ENCODE data around the gene TRAF3. TPM values are rescaled to one million over a fixed set of nuclear protein-coding genes. Genes with fewer than 3 reads are reported as not detected.
A peak's percentile ranks its signal among the peaks of the same experiment; 100 is the strongest.

Gene TRAF3
- total RNA-seq, 1 experiment from 2014 or later, result 37.6 TPM

- CTCF ChIA-PET, result no interaction called here
These were observed 46.3 kb downstream of the TRAF3 start for GRCh38 chr14:102823546-102823945.

GRCh38 chr14:102824832-102825231, 47.6 kb downstream of the TRAF3 start:
- no TSS peak for BruUV-seq (replicated peaks)
- Histone ChIP-seq H3K4me1 (ENCODE audit: control insufficient read depth, insufficient read depth, low read length) (peaks cover 8% of the 10 kb centered on the region), H3K9me3 (ENCODE audit: control insufficient read depth, insufficient read depth, low read depth, low read length) (no peaks in the 10 kb centered on the region), H3K27ac (ENCODE audit: low read length) (no peak overlapping the region), H3K27me3 (ENCODE audit: control insufficient read depth, insufficient read depth, low read length) (no peaks in the 10 kb centered on the region), H3K4me3 (ENCODE audit: low read depth in 2 of 2, low read length in 2 of 2) (no peak overlapping the region), H3K36me3 (ENCODE audit: control insufficient read depth, insufficient read depth, low read length) (no peaks in the 10 kb centered on the region)
- ChIA-PET POLR2A (no interaction called here), CTCF (no interaction called here)
- TF ChIP-seq REST (IDR thresholded peaks at IDR 0.05; ENCODE audit: insufficient read depth in 1 of 2, low read depth in 2 of 2, low read length in 1 of 2) (no peak), SIN3A (IDR thresholded peaks at IDR 0.05; ENCODE audit: borderline replicate concordance, insufficient read depth, low read depth, low read length) (no peak), TCF7L2 (IDR thresholded peaks at IDR 0.05; ENCODE audit: low read depth, low read length) (no peak), CTCF (IDR thresholded peaks at IDR 0.05) (no peak), POLR2AphosphoS5 (IDR thresholded peaks at IDR 0.05; ENCODE audit: low read depth, low read length) (no peak)
- peak; percentile 15 for DNase-seq (ENCODE audit: low read depth, low spot score)
- no peak for ATAC-seq
- intact Hi-C loops (cut with micrococcal nuclease; ENCODE audit: unreplicated experiment), result no loop called here
- in situ Hi-C loops (cut with HindIII; ENCODE audit: low pct_unique_long_range_greater_than_20kb, low sequenced_read_pairs), result no loop called here

More at GRCh38 chr14:102823546-102823945, 46.3 kb downstream of the TRAF3 start:
- Histone ChIP-seq H3K27ac (ENCODE audit: low read length) (no peak overlapping the region), H3K9me3 (ENCODE audit: control insufficient read depth, insufficient read depth, low read depth, low read length) (no peaks in the 10 kb centered on the region), H3K4me1 (ENCODE audit: control insufficient read depth, insufficient read depth, low read length) (peaks cover 16% of the 10 kb centered on the region), H3K4me3 (ENCODE audit: low read depth in 2 of 2, low read length in 2 of 2) (no peak overlapping the region), H3K36me3 (ENCODE audit: control insufficient read depth, insufficient read depth, low read length) (no peaks in the 10 kb centered on the region), H3K27me3 (ENCODE audit: control insufficient read depth, insufficient read depth, low read length) (no peaks in the 10 kb centered on the region)
- ATAC-seq (no peak), DNase-seq (ENCODE audit: low read depth, low spot score) (no peak)
- in situ Hi-C loops (cut with HindIII; ENCODE audit: low pct_unique_long_range_greater_than_20kb, low sequenced_read_pairs), result no loop called here
- TF ChIP-seq CTCF (IDR thresholded peaks at IDR 0.05) (no peak), REST (IDR thresholded peaks at IDR 0.05; ENCODE audit: insufficient read depth in 1 of 2, low read depth in 2 of 2, low read length in 1 of 2) (no peak), POLR2AphosphoS5 (IDR thresholded peaks at IDR 0.05; ENCODE audit: low read depth, low read length) (no peak), SIN3A (IDR thresholded peaks at IDR 0.05; ENCODE audit: borderline replicate concordance, insufficient read depth, low read depth, low read length) (no peak), TCF7L2 (IDR thresholded peaks at IDR 0.05; ENCODE audit: low read depth, low read length) (no peak)
- intact Hi-C loops (cut with micrococcal nuclease; ENCODE audit: unreplicated experiment), result no loop called here
- POLR2A ChIA-PET, result no interaction called here
- no TSS peak for BruUV-seq (replicated peaks)

Data from Panc1 (cell line).